RKO (cell line): Measurements from ENCODE around the gene TMEM272.

Experiments used
- DNase-seq: peaks from one replicate; pipeline ENCODE4 v3.0.0-alpha.2; 2016; ENCODE audit warnings: low spot score

TMEM272 gene

DNA sequence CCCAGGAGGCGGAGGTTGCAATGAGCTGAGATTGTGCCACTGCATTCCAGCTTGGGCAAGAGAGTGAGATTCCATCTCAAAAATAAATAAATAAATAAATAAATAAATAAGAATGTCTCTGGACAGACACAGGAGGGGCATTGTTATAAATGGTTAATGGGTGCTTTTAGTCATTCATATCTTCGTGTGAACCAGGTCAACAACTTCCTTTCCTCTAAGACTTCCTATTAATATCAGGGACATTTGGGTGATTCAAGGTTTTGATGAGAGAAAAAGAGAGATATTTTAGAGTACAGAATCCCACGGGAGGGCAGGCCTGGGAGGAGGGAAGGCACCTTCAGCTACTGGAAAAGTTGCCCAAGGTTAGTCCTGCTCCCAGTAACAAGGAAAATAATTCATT, 64.9 kb downstream of the TMEM272 start:
- no peak for DNase-seq

DNA sequence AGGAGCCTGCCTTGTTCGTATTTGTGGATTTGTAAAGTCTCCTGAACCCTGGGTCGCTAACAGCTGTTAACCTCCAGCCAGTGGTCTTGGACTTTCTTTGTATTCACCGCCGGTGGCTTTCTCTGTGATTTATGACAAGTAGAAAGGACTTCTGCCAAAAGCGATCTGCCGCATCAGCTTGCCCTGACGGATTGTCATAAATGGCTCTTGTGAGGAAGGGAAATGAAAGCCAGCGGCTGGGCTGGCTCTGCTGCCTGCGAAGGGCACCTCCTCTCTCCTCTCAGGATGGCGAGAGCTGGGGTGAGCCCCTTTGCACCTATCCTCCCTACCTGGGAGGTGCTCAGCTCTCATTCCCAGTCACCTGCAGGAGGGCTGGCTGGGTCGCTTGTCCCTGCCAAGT, 66.6 kb downstream of the TMEM272 start:
- no peak for DNase-seq

DNA sequence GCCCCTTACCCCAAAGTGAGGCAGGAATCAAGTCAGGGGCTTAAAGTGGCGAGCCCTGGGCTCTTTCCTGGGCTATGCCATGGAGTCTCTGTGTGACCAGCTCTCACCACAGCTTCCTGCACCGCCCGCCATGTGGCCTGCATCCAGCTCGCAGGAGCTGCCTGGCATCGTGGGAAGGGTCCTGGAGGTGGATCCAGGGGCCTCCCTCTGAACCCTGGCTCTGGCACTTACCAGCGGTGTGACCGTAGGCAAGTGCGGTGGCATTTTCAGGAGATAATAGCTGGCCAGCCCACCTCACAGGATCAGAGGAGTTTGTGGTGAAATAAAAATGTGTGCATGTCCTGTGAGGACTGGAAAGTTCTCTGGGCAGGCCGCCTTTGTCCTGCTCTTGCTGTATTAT, 67.1 kb downstream of the TMEM272 start:
- DNase-seq = no peak

DNA sequence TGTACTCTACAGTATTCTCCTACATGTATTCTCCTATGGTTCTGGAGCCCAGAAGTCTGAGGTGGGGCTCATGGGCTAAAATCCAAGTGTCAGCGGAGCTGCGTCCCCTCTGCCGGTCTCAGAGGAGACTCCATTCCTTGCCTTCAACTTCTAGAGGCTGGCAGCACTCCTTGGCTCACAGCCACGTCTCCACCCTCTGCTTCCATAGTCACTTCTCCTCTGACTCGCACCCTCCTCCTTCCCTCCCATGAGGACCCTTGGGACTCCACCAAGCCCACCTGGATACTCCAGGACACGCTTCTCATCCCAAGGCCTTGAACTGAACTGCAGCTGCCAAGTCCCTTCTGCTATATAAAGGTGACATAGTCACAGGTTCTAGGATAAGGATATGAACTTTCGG, 68.8 kb downstream of the TMEM272 start:
- no peak for DNase-seq

DNA sequence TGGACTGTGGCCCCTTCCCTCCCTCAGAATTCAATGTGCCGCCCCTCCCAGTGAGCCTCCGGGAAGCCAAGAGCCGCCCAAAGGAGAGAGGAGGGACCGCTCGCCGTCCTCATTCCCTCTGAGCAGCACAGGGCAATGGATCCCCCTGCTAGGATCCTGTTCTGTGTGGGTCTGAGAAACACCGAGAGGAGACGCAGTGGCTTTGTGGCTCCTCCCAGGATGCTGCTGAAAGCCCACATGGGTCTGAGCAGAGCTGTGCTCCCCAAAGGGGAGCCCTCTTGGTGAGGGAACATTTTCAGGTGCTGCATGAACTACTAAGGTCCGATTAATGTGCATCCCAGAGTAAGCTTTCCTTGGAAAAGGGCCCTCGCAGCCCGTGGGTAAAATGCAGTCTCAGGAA, 71.5 kb downstream of the TMEM272 start:
- DNase-seq = no peak

DNA sequence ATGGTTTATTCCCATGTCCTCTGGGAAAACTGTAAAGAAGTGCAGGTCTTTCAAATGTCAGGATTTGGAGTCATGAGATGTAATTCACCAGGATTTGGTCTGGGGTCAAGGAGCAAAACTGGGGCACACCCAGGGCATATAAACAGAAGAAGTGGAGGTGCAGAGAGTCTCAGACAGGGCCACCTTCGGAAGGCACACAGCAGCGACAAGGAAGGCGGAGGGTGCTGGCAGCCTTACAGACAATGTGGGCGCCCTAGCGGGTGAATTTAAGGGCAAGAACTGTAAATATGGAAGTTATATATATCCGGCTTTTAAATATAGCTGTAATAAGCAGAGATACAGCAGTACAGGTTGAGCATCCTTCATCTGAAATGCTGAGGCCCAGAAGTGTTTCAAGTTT, 72.2 kb downstream of the TMEM272 start:
- DNase-seq = no peak

DNA sequence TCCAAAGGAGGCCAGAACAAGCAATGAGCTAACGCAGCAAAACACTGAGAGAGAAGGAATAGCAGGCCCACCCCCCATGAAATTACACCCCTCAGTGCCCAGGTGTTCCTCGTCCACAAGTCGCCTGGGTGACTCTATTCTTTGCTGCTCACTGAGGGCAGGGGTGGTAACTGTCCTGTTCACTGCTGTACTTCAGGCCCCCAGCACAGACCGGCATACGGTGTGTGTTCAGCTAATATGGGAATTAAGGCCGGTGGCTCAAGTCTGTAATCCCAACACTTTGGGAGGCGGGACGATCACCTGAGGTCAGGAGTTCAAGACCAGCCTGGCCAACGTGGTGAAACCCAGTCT, 72.9 kb downstream of the TMEM272 start:
- no peak for DNase-seq

DNA sequence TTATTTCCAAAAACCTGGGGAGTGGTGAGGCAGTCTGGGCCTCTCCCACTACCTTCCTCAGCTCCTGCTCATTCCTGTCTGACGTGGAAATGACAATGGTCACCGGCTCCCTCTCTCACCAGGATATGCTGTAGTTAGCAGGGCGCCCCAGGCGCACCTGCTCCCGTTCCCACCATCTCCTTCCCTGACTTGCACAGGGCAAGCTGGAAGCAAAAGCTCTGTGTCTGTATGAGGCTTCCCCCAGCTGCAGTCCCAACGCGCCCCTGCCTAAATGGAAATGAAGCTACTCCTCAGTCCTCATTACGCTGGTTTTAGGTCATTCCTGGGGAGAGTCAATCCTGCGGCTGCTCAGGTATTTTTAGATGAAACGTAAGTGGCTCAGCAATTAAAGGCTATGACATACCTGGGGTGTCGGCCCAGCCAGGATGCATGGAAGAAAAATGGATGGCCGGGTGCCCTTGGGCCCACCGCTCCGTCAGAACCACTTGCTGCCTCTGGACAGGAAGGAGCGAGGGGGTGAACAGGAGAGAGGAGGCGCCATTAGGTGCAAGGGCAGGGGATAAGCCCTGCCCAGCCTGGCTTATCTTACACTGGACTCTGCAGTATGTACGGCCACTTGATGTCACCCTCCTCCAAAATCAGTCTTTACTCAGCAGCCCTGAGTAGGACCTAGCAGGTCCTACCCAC, 73.4 kb downstream of the TMEM272 start:
- DNase-seq = peak; percentile 7

DNA sequence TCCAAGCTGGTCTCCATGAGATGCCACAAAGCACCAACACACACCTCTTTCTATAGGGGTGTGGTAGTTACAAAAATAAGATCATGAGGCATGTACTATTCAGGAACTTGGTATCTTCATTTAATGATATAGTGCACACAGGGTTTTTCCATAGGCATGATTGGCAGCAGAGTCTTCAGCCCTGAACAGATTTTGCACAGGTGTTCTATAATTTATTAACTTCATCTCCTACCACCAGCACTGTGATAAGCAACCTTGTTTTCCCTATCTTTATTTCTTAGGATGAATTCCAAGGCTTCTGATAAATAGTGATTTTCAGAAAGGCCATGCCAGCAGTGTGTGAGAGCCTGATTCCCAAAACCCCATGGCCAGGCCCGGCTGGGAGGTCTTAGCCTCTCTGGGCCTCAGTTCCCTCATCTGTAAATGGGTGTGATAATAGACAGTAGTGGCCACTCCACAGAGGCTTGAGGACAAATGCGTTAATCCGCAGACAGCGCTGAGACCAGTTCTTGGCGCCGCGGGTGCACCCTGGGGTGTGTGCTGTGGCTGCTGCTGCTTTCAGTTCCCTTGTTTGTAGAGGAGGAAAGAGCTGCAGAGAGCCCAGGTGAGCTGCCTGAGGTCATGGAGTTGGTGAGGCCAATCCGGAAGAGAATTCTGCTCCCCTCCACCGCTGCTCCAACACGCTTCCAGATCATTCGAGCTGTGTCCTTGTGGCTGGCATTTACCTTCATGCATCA, 74.1 kb downstream of the TMEM272 start:
- DNase-seq = no peak

DNA sequence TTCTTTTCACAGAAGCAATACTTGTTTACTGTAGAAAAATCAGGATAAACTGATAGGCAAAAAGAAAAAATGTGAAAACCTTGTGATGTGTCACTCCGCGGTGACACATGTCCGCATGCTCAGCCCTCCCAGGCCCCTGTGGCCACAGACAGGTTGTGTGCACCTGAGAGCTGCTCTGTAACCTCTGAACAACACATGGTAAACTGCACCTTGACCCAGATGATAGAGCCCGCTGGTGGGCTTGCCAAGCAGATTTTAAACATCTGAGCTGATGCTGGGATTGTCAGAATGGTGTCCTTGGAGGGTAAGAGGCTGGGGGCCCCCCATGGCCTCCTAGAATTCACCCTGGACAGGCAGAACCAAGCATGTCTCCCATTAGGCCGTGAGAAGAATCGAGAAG, 74.8 kb downstream of the TMEM272 start:
- no peak for DNase-seq

DNA sequence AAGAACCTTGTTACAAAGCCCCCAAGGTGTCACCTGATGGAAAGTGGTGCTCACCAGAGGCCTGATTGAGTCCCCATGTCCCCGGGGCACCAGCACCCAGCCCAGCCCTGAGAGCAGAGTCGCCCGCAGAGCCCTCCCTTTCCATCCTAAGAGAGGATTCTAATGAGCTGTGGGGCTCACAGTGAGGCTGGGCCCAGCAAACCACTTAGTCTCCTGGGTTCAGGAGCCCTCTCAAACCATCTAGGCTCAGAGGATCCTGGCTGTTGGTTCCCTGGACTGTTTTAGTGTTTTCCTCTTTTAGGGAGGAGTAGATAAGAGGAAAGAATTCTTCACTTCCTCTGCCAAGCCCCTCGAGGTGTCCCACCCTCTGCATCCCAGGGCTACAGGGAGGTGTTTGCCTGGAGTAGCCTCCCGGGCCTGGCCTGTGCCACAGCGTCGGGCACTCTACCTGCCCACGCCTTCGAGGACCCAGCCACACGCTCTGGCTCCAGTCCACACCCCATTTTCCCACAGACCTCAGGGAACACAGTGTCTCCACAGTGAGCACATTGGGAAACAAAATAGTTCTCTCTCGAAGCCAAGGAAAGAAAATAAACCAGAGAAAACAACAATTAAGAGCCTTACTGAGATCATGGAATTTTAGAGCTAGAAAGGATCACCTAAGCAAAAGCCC, 75.4 kb downstream of the TMEM272 start:
- no peak for DNase-seq

DNA sequence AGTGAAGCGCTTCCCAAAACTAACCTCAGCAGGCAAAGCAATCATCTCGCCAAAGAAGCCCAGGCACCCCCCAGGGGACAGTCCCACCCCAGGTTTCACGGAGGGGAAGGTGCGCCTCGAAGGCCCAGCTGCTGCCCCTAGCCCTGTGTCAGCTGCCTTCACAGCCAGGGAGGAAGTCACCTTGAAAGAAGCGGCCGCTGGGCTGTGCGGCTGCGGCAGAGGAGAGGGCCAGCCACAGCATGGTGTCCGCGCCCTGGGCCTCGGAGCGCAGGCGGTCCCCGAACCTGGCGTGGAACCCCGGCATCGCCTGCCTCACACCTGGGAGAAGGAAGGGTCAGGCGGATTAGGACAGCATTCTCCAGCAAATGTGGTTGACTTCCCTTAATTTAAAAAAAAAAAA, 76.0 kb downstream of the TMEM272 start:
- DNase-seq = no peak

DNA sequence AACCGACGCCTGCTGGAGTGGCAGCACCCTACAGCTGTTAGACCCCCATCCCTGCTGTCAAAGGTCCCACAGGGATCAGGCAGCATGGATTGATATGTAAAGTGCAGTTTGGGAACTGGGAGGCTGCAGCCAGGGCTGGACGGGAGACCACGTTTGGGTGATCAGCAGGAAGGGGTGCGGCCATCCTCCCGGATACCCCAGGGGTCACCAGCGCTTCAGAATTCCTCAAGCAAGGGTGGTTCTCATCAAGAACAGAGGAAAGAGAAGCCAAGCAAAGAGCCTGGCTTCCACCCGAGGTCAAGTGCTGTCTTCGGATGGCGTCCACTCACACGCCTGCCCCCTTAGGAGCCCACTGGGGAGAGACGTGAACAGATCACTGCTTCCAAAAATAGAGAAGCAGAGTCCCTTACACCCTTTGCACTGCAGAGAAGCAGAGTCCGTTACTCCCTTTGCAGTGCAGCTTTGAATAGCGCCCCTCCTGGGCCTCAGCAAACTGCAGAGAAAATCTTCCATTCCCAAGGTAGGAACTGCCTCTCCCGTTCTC, 76.5 kb downstream of the TMEM272 start:
- peak; percentile 15 for DNase-seq

DNA sequence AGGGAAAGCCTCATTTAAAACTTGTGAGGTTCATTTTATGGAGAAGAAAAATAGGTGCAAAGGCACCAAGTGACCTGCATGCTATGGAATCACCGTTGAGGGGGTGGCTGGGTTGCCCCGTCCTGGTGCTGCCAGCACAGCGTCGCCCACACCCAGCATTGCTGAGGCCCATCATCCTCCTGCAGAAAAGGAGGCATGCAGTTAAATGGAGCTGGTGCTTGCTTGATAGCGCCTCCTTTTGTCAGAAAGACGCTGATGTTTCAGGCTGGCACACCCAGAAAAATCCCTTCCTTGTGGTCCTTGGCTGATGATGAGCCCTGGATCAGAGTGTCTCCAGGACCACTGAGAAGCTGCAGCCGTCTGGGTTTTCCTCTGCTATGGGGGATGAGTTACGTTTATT, 77.9 kb downstream of the TMEM272 start:
- DNase-seq = no peak

DNA sequence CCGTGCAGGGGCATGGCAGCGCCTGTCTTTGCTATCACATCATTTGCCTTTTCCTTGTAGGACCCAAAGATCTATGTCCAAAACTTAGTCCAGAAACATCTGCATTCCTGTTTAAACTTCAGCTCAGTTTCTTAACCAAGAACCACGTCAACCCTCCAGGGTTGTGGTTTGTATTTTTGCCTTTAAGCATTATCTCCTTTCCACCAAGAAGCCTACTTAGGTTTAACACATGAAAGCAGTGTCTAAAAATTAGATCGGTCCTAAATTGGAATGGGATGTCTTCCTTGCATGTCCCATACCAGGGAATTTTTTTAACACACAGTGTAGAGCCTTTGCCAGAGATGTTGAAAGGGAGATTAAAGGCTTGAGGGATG, 79.8 kb downstream of the TMEM272 start:
- DNase-seq = no peak

DNA sequence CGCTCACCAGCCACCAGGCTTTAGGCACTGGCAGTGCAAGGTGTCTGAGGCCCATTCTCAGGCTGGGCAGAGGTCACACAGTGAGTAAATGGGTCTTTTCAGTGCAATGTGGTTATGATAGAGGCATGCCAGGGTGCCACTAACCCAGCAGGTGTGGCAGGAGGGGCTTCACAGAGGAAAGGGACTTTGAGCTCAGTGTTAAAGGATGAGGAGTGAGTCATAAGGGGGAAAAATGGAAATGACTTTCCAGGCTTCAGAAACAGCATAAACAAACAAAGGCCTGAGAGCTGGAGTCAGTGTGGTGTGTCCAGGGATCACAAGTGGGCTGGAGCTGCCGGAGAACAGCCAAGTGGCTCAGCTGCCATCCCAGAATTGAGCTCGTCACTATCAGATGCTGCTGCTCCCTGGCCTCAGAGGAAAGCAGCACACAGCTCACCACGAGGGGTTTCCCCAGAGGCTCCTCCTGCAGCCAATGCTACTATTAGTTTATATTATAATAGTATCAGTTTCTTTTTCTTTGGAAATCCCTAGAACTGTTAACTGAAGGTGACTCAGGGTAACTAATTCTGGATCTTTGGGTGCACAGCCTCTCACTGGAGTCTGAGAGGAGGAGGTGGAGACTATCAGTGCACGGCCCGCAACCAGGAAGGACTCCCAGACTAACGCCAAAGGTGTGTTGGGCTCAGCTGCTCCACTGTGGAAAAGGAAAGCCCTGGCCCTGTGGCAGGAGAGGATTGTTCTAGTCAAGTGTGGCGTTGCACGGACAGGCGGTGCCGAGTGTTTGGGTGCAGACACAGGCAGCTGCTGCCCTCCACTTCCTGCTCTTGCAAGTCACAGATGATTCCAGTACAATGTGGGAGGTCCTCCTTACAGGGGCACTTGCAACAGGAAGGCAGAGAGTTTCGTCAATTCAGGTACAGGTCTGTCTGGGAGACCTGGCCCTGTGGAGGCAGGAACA, 80.5 kb downstream of the TMEM272 start:
- no peak for DNase-seq

DNA sequence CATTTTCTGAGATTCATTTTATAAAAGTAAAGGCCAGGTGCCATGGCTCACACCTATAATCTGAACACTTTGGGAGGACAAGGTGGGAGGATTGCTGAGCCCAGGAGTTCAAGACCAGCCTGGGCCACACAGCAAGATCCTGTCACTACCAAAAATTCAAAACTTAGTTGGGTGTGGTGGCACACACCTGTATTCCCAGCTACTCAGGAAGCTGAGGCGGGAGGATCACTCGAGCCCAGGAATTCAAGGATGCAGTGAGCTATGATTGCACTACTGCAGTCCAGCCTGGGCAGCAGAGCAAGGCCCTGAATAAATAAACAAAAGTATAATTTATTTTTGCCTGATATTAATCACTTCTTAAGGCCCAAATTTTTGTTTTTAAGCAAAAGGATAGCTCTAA, 81.5 kb downstream of the TMEM272 start:
- no peak for DNase-seq
